Measurements from ENCODE around the gene RFX4.

Gene RFX4

GRCh38 chr12:106769546-106769945 lies 186.7 kb downstream of the RFX4 start:
- DNase-seq = no peak

- DNase-seq = no peak
Observed at GRCh38 chr12:106771425-106771824, 188.6 kb downstream of the RFX4 start.

- no peak for DNase-seq
Observed at GRCh38 chr12:106773286-106774004, 190.6 kb downstream of the RFX4 start.

- peak; percentile 87 for DNase-seq
Observed at GRCh38 chr12:106774005-106774807, 191.4 kb downstream of the RFX4 start, which contains the start of gene RIC8B. RIC8B (plus strand) TSS chr12:106774682; CDS start chr12:106774746, 64 bp downstream.

GRCh38 chr12:106774808-106775524 lies 192.2 kb downstream of the RFX4 start:
- no peak for DNase-seq

- no peak for DNase-seq
Observed at GRCh38 chr12:106776897-106777296, 194.1 kb downstream of the RFX4 start.

GRCh38 chr12:106780010-106780631 lies 197.3 kb downstream of the RFX4 start:
- DNase-seq = no peak

- DNase-seq = no peak
Observed at GRCh38 chr12:106782619-106783018, 199.8 kb downstream of the RFX4 start.

GRCh38 chr12:106783515-106783914 lies 200.7 kb downstream of the RFX4 start:
- DNase-seq = no peak

GRCh38 chr12:106790020-106790419 lies 207.2 kb downstream of the RFX4 start:
- no peak for DNase-seq

- DNase-seq = no peak
Observed at GRCh38 chr12:106791531-106791930, 208.7 kb downstream of the RFX4 start.

- no peak for DNase-seq
Observed at GRCh38 chr12:106794369-106794768, 211.6 kb downstream of the RFX4 start.

- no peak for DNase-seq
Observed at GRCh38 chr12:106801167-106801708, 218.4 kb downstream of the RFX4 start.

- no peak for DNase-seq
Observed at GRCh38 chr12:106801830-106802533, 219.2 kb downstream of the RFX4 start.

GRCh38 chr12:106804668-106805067 lies 221.9 kb downstream of the RFX4 start:
- DNase-seq = no peak
